Measurements from ENCODE around the gene HSPBAP1. TPM values are rescaled to one million over a fixed set of nuclear protein-coding genes. Genes with fewer than 3 reads are reported as not detected.

The HSPBAP1 gene
- total and polyA plus RNA-seq, 2 of the 4 experiments (the other 2 are of a cell fraction) = 2.6 to 4.8 TPM

DNA sequence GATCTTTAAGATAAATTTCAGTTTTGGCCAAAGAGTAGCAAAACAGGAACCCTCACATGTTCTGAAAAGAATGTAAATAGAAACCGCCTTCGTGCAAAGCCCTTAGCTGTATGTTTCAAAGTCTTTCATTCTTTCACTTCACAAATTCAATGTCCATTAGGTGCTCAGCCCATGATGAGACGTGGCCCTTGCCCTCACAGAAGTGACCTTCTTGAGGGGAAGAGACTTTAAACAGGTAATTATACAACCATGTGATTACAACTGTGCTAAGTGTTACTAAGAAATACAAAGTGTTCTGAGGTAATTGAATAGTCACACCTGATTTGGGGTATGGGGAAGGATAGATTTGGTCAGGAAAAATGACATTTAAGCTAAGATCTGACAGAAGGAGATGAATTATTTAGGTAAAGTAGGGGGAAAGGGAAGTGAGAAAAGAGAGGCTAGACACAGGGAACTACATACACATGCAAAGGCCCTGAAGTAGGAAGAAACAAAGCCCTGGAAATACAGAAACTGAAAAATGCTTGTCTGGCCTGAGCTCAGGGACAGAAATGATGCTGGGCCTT lies 19.6 kb downstream of the HSPBAP1 start:
- ATAC-seq (ENCODE audit: low read depth) (no peak), DNase-seq (no peak)
- Histone ChIP-seq H4K5ac (ENCODE audit: low read depth, low read length) (no peak overlapping the region), H3K23ac (ENCODE audit: low read depth, low read length) (no peak overlapping the region), H2BK20ac (ENCODE audit: low read depth, low read length) (no peak overlapping the region), H3K9me1 (ENCODE audit: insufficient read depth, low read length) (0 out of 2 replicates have a peak, but pooled peaks cover 6% of the 10 kb centered on the region), H2BK15ac (ENCODE audit: low read depth, low read length) (no peak overlapping the region), H3K4me2 (ENCODE audit: low read depth, low read length) (no peak overlapping the region), H3K79me1 (ENCODE audit: low read depth in 1 of 2, low read length in 2 of 2) (no peaks in the 10 kb centered on the region), H3K4me3 (ENCODE audit: insufficient read depth, low read depth, low read length) (no peak overlapping the region), H4K8ac (ENCODE audit: low read depth in 2 of 2, low read length in 2 of 2) (no peak overlapping the region), H3K27ac (ENCODE audit: insufficient read depth, low read length) (no peak overlapping the region), H3K4ac (ENCODE audit: low read depth, low read length) (no peak overlapping the region), H2BK120ac (ENCODE audit: low read depth, low read length) (no peak overlapping the region), H2AFZ (replicated peaks; ENCODE audit: low read length, poor library complexity) (no peak overlapping the region), H3K14ac (replicated peaks; ENCODE audit: low read depth, low read length) (no peak overlapping the region), H3K9ac (ENCODE audit: low read depth, low read length) (no peak overlapping the region), H3K36me3 (ENCODE audit: control insufficient read depth, insufficient read depth, low read length) (no peaks in the 10 kb centered on the region), H2AK5ac (ENCODE audit: low read depth, low read length) (no peak overlapping the region), H2BK5ac (ENCODE audit: low read depth, low read length, poor library complexity, severe bottlenecking) (no peak overlapping the region), H4K91ac (ENCODE audit: insufficient read depth, low read depth, low read length) (no peak overlapping the region), H3K4me1 (ENCODE audit: control insufficient read depth, insufficient read depth, low read length) (0 out of 2 replicates have a peak, but pooled peaks cover 2% of the 10 kb centered on the region), H3K27me3 (ENCODE audit: control insufficient read depth, insufficient read depth, low read length) (no peaks in the 10 kb centered on the region), H3K9me3 (ENCODE audit: control insufficient read depth, insufficient read depth, low read length) (no peaks in the 10 kb centered on the region), H4K20me1 (ENCODE audit: insufficient read depth, low read length) (no peaks in the 10 kb centered on the region), H2AK9ac (replicated peaks; ENCODE audit: low read depth, low read length, poor library complexity) (no peak overlapping the region), H3K56ac (ENCODE audit: extremely low read depth, insufficient read depth, low read length) (no peak overlapping the region), H3K18ac (ENCODE audit: low read depth, low read length) (no peak overlapping the region)
- in situ Hi-C loops (cut with MboI; ENCODE audit: low sequenced_read_pairs) = no loop called here
- TF ChIP-seq FOS (IDR thresholded peaks at IDR 0.05; ENCODE audit: low read depth, low read length) (no peak), BHLHE40 (IDR thresholded peaks at IDR 0.05; ENCODE audit: low read depth, low read length) (no peak), MAZ (IDR thresholded peaks at IDR 0.05; ENCODE audit: borderline replicate concordance, low read depth, low read length) (no peak), CEBPB (IDR thresholded peaks at IDR 0.05; ENCODE audit: low read depth, low read length) (no peak), MXI1 (IDR thresholded peaks at IDR 0.05; ENCODE audit: borderline replicate concordance, low read depth, low read length) (no peak), RCOR1 (IDR thresholded peaks at IDR 0.05; ENCODE audit: insufficient replicate concordance, low read length) (no peak), MAFK (IDR thresholded peaks at IDR 0.05; ENCODE audit: low read depth, low read length) (no peak), NFE2L2 (IDR thresholded peaks at IDR 0.05; ENCODE audit: low read depth, low read length) (no peak), RAD21 (IDR thresholded peaks at IDR 0.05; ENCODE audit: low read length) (no peak), SMC3 (IDR thresholded peaks at IDR 0.05; ENCODE audit: low read depth, low read length) (no peak), POLR2A (IDR thresholded peaks at IDR 0.05; ENCODE audit: low read depth, low read length) (no peak)
- TF ChIP-seq, protein P1, sequence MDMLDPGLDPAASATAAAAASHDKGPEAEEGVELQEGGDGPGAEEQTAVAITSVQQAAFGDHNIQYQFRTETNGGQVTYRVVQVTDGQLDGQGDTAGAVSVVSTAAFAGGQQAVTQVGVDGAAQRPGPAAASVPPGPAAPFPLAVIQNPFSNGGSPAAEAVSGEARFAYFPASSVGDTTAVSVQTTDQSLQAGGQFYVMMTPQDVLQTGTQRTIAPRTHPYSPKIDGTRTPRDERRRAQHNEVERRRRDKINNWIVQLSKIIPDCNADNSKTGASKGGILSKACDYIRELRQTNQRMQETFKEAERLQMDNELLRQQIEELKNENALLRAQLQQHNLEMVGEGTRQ (IDR thresholded peaks at IDR 0.05; ENCODE audit: low read depth, low read length) = no peak
- WGBS, 2 experiments (ENCODE audit: extremely low coverage in 2 of 2, insufficient read length in 1 of 2) = no CpG with 5 or more reads among the region's 3 CpGs
- no TSS peak for BruUV-seq (replicated peaks)
- CTCF ChIA-PET = interaction anchor here (0.6 kb wide), 1 partner anchor 17 kb away, joined by 3 read pairs; no protein-coding TSS in a partner anchor
- POLR2A ChIA-PET (ENCODE audit: unreplicated experiment) = no interaction called here
- intact Hi-C loops (cut with micrococcal nuclease) = no loop called here
- dilution Hi-C loops (cut with HindIII; ENCODE audit: low sequenced_read_pairs, unreplicated experiment) = no loop called here
